ENCODE measurements around the gene PPT2.

Gene PPT2

GRCh38 chr6:32152769-32153563 is 975 bp upstream of the PPT2 start:
- no peak for DNase-seq

GRCh38 chr6:32154514-32155161 is 697 bp downstream of the PPT2 start:
- DNase-seq: no peak

GRCh38 chr6:32156891-32157290 is 3.0 kb downstream of the PPT2 start:
- DNase-seq: no peak

GRCh38 chr6:32158052-32158451 is 4.1 kb downstream of the PPT2 start:
- no peak for DNase-seq

GRCh38 chr6:32163559-32164258 is 9.8 kb downstream of the PPT2 start:
- DNase-seq: no peak

GRCh38 chr6:32164295-32164694 is 10.4 kb downstream of the PPT2 start, which contains the start of gene EGFL8:
Gene EGFL8 (plus strand): TSS chr6:32164595. CDS start chr6:32166166, 1,571 bp downstream.
- DNase-seq: no peak

- no peak for DNase-seq
These were observed 12.6 kb downstream of the PPT2 start for GRCh38 chr6:32166411-32167061.

- no peak for DNase-seq
These were observed 13.3 kb downstream of the PPT2 start for GRCh38 chr6:32167154-32167760.

- DNase-seq: no peak
These were observed 13.9 kb downstream of the PPT2 start for GRCh38 chr6:32167761-32168262.

- no peak for DNase-seq
These were observed 14.4 kb downstream of the PPT2 start for GRCh38 chr6:32168350-32168749.

- no peak for DNase-seq
These were observed 15.1 kb downstream of the PPT2 start for GRCh38 chr6:32168807-32169591.

- no peak for DNase-seq
These were observed 16.4 kb downstream of the PPT2 start for GRCh38 chr6:32170294-32170693.

- no peak for DNase-seq
These were observed 17.3 kb downstream of the PPT2 start for GRCh38 chr6:32171234-32171633.

- no peak for DNase-seq
These were observed 19.2 kb downstream of the PPT2 start for GRCh38 chr6:32173051-32173727.

GRCh38 chr6:32174416-32174815 is 20.5 kb downstream of the PPT2 start:
- no peak for DNase-seq

GRCh38 chr6:32175322-32175710 is 21.4 kb downstream of the PPT2 start:
- no peak for DNase-seq

GRCh38 chr6:32175711-32176475 is 22.0 kb downstream of the PPT2 start, which contains the start of gene AGPAT1:
Gene AGPAT1 (minus strand): TSS chr6:32176084. CDS start chr6:32171496, 4,588 bp downstream.
- peak; percentile 32 for DNase-seq

- no peak for DNase-seq
These were observed 22.7 kb downstream of the PPT2 start for GRCh38 chr6:32176476-32177182.

- no peak for DNase-seq
These were observed 23.3 kb downstream of the PPT2 start for GRCh38 chr6:32177183-32177787.
